Astrocyte of the hippocampus (primary cell): ENCODE measurements around the gene ZFPM1.
A peak's percentile ranks its signal among the peaks of the same experiment; 100 is the strongest.

Source experiments
- DNase-seq: peaks from one replicate; pipeline ENCODE4 v3.0.0; 2011; ENCODE audit warnings: low read depth, low spot score

Gene ZFPM1

DNA sequence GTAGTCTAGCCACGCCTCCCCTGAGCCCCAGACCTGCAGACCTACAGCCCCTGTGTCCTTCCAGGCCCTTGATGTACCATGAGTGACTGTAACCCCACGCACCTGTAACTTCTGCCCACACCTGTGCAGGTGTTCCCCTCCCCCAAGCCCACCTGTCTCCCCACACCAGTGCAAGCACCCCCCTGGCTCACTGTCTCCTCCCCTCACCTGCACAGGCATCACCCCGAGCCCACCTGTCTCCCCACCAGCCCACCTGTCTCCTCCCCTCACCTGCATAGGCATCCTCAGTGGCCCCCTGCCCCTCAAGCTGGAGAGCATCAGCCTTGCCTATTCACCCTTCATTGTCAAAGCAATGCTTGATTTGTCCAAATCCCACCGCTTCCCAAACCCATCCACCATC is 84.8 kb downstream of the ZFPM1 start:
- no peak for DNase-seq

DNA sequence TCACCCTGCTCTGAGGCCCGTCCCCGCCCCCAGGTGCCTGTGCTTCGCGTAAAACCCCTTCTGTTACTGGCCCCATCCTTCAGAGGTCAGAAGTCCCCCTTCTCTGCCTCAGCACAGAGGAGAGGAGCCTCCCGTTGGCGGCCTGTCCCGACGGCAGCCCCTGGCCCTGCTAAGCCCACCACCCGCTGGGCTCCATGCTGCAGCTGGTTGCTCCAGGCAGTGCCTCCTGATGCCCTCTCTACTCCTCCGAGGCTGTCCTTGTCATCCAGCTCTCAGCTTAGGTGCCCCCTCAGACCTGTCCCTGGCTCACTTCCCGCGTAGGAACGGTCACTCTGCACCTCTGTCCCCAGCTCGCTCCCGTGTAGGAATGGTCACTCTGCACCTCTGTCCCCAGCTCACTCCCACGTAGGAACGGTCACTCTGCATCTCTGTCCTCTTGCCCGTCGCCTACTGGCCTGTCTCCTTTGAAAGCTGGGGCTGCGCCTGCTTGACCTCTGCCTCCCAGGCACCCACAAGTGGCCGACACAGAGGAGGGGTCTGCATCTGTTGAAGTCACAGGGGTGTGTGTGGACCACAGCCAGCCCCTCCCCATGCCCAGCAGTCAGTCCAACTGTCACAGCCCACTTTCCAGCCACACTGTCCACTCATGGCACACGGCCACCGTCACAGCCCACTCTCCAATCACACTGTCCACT is 85.4 kb downstream of the ZFPM1 start:
- DNase-seq: no peak

DNA sequence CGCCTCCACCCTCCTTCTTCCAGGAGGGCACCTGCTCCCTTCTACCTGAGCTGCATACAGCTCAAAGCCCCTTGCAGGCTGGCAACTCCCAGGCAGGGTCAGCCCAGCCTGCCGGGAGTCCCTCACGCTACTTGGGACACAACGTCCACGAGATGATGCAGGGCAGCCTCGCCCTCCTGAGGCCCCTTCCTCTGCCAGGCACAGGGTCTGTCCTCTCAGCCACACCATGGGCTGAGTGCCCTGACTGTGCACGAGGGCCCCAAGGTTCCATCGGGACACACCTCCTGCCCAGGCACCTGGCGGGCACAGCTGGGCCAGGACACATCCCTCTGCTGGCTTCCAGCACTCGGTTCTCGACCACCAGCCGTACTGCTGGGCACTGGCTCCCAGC is 86.2 kb downstream of the ZFPM1 start:
- DNase-seq: no peak

DNA sequence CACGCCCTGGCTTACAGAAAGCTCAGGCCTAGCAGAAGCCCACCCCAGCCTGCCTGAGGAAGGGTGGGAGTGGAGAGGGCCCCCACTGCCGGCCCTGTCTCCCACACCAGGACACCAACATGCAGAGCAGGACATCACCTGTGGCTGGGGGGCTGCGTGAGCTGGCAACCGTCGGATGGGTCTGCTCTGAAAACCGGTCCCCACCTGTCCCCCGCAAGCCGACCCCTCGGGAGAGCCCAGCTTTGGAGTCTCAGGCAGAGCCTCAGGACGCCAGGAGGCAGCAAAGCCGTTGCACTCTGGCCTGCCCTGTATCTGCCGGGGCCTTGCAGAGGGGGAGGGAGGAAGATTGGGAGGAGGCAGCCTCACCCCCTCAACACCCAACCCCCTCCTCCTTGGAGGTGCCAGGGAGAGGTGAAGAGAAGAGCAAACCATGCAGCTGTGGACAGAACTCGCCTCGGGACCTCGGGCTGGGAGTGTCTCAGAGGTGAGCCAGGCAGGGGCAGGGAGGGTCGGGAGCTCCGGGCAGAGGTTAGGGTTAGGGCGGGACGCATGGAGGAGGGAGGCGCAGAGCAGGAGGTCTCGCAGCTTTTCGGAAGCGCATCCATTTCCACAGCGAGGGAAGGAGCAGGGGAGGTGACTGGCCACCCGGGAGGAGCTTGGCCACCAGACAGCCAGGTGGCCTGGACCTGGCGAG is 86.7 kb downstream of the ZFPM1 start:
- DNase-seq: no peak

DNA sequence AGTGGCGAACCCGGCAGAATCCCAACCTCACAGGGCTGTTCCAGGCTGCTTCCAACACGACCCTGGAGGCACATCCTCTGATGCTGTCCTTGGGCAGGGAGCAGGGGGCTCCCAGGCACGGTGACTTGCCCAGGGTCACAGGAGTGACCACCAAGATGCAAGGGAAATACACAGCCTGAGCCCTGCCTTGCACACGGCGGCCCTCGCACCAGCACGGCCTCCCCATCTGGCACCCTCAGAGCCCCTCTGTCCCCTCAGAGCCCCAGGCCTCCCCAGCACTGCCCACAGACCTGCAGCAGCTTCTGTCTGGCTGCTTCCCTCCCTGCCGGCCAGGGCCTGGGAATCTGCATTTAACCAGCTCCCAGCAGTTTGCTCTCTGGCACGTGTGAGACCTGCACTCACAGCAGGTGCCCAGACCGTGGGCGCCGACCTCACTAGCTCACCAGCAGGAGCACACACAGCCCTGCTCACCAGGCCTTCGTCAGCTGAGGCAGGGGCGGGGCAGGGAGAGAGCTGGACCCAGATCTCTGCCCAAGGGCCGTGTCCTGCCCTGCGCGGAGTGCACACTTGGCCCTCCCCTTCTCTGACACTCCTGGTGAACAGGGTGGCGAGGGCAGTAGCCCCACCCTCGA is 87.4 kb downstream of the ZFPM1 start:
- no peak for DNase-seq

DNA sequence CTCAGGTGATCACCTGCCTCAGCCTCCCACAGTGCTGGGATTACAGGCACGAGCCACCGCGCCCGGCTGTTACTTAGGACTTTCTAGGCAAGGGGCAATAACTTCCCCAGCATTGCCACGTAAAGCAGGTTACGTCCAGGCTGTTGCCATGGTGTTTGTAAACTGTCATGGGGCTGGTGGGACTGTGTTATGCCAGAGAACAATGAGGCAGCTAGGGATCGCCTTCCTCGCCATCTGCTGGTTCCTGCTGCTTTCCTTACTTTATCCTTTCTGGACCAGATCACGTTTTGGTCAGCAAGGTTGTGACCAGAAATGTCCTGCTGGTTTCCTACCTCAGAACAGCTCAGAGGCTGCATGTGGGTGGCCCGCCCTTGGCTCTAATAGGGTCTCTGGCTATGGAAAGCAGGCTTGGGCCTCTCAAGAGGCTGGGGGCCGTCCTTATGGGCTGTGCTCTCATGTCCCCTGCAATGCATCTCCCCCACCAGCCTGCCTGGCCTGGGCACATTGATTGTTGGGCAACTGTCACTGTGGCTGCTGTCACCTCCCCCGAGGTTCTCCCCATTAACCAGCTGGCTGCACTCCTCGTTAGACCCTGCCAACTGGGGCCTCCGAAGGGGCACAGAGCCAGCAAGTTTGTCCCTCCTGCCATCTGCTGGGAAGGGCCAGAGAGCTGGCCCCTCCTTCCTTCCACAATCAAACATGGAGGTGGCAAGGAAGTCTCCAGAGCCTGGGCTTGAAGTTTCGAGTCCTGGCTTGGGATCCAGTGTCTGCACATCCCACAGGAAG is 88.9 kb downstream of the ZFPM1 start:
- no peak for DNase-seq

DNA sequence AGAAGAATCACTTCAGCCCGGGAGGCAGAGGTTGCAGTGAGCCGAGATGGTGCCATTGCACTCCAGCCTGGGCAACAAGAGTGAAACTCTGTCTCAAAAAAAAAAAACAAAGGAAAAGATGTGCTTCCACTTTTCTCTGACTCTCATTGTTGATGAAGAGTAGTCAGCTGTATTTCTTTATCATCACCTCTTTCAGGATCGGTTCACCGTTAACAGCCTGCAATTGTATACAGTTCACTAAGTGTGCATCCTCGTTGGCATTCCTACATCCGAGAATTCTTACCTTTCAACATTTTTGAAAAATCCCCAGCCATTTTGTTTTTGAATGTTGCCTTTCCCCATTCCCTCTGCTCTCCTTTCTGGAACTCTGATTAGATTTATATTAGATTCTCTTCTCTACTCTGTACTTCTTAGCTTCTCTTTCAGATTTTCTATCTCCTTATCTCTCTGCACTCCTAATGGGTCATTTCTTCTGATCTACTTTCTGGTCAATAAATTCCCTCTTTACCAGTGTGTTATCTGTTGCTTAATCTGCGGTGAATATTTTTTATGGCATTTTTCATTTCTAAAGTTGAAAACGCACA is 90.2 kb downstream of the ZFPM1 start:
- DNase-seq: no peak

DNA sequence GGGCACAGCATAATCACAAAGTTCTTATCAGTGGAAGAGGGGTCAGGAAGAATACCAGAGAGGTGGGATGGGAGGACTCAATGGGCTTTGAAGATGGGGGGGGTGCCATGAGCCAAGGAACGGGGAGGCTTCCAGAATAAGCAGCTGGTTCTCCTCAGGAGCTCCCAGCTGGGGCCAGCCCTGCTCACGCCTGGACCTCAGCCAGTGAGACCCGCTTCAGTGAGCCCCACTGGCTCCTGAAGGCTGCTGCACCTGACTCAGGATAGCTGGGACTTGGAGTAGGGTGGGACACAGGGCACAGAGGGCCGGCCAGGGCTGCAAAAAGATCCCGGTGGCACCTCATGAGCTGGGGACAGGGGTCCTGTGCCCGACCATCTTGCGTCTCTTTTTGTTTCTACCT is 92.7 kb downstream of the ZFPM1 start:
- DNase-seq: no peak

DNA sequence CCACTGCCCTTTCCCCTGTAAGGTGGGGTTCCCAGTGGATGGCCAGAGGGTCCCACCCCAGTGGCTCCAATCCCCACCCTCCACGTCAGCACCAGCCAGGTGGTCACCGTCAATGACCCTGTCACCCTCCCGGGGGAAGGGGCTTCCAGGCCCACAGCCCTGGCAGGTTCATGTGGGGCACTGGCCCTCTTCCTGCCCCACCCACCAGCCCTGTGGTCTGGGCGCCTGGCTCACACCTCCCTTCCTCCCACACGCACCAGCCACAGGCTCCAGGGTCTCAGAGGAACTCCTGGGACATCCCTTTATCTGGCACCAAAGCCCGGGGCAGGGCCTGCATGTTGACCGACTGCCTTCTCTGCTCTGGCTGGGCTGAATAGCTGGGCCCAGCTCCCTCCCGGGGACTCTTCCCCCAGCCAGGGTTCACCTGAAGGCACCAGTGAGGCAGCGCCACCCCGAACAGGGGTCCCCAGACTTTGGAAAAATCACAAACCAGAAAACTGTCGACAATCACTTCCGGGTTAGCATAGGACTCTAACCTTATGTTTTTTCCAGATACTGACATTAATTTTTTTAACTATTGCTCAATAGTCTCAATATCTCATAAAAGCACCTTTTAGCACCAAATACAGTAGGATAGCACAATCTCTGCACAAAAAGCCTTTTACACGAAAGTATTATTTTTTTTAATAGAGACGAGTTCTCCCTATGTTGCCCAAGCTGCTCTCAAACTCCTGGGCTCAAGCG is 95.2 kb downstream of the ZFPM1 start:
- DNase-seq: no peak

DNA sequence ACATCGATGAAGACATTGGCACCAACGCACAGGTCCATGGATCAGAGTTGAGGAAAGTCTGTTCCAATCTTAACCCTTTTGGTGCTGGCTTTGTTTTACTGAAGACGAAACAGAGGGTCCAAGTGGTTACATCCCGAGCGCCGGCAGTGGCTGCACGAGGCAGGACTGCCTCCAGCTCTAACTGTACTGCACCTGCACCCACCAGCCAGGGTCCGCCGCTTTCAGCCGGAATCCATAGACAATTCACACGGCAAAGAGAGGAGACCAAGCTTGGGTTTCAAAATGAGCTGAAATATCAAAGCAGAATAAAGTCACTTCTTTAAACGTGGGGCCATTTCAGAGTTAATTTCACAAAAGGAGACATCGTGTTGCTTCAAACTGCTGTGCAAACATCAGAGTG is 95.9 kb downstream of the ZFPM1 start:
- DNase-seq: no peak

DNA sequence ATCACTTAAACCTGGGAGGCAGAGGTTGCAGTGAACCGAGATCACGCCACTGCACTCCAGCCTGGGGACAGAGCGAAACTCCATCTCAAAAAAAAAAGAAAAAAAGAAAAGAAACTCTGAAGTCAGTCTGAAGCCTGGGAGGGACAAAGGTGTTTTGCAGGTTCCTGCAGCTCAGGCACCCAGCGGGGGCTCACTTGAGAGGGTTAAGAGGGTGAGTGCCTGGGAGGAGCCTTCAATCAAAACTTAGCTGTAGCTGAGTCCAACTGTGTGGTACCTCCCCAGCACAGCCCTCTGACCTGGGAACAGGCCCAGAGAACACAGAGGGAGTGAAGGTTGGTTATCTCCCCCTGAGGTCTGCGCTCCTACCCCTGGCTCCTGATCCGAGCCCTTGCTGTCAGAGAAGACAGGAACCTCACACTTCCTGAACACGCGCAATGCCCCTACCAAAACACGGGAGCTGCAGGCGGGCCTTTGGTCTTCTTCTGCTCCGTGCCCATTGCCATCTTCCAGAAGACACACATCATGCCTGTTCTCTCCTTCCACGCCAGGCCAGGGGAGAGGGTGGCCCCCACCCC is 96.7 kb downstream of the ZFPM1 start:
- no peak for DNase-seq

DNA sequence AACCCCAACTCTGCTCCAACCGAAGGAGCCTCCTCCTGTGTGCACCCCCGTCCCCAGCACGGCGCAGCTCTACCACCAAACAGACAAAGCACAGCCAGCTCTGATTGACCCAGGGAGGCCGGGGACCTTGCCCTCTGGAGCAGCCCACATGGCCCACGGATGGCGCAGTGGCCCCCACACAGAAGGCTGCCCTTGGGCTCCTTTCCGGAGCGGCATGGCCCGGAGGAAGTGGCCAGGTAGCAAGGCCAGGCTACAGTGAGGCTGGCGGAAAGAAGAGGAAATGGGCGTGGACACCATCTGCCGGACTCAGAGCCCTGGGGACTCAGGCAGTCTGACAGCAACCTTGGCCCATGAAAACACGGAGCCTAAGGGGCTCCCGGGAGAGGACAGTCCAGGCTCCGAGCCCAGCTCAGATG is 97.2 kb downstream of the ZFPM1 start:
- DNase-seq: no peak

DNA sequence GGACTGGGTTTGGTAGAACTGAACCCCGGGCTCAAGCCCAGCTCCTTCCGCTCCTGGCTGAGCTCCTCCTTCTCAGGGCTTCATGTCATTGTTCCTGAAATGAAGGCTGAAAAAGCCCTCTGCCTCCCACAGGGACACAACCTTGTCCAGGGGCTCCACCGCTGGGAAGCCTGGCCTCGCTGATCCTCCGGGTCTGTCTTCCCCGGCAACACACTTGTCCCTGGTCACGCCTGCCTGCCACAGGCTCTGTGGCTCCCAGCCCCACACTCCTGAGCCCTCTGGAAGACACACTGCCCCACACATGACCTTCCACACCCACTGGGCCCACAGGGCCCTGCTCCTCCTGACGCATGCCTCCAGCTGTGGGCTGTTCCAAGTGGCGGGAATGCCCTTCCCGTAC is 99.1 kb downstream of the ZFPM1 start:
- no peak for DNase-seq

DNA sequence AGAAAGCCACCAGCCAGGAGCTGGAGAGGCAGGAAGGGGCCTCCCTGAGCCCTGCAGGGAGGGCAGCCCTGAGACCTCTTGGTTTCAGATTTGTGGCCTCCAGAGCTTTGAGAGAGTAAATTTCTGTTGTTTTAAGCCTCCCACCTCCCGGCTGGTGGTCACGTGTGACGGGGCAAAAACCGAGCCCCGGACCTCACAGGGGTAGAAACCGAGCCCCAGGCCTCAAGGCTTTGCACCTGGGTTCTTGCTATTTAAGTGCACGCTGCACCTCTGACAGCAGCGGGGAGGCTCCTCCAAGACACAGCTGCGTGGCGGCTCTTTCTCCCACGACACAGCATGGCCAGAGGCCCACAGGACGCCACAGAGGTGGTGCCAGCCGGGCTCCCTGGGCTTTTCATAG is 99.7 kb downstream of the ZFPM1 start:
- no peak for DNase-seq

DNA sequence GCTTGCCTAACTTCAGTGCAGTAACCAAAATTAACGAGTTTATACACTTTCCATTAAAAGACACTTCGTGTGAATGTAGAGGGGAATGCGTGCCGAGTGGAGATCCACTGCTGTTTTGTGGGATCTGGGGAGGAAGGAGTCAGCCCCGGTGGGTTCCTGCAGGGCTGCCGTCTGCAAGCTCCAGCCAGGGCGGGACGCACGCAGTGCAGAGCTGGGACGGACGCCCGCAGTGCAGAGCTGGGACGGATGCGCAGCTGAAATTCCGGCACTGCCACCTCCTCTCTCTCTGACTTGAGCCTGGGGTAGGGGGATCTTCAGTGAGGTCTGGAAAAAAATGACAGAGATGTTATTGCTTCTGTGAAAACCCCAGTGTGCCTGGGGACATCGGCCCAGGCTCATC is 100.7 kb downstream of the ZFPM1 start:
- DNase-seq: no peak

DNA sequence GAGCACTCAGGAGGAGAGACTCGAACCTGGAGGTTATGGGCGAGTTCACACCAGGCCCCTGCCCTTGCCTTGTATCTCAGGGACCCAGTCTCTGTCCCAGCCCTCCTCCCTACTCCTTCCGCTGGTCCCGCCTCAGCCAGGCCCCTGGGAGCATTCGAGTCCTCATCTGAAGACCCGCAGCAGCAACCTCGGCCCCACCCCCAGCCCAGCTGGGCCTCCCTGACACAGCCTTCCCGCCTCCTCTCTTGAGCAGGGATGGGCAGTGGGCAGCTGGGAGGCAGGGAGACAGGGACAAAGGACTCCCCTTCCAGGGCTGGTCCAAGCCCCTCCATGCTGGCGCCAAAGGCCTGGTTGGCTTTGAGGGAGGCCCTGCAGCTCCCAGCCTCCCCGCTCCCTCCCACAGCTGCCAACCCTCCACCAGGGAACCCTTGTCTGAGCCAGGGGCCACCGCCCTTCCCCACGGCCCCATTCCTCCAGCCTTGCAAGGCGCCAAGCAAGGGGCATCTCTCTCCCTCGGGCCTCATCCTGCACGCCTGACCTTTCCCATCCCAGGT is 101.7 kb downstream of the ZFPM1 start:
- DNase-seq: no peak

DNA sequence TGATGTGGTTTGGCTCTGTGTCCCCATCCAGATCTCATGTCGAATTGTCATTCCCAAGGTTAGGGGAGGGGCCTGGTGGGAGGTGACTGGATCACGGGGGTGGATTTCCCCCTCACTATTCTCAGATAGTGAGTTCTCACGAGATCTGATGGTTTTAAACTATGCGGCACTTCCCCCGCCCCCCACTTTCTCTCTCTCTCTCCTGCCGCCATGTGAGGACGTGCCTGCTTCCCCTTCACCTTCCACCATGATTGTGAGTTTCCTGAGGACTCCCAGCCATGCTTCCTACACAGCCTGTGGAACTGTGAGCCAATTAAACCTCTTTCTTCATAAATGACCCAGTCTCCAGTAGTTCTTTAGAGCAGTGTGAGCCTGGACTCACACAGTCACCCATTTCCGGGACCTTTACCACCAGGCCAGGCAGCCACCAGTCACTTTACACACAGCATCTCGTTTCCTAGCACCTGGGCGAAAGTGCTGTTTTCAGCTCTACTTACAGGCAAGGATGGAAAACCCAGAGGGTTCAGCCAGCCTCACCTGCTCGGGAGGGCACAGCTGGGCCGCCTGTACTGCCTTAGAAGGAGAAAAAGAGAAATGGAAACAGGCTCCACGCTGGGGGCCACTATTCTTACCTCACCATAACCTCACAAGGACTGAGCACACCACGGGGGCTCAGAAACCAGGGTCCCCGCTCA is 103.4 kb downstream of the ZFPM1 start:
- no peak for DNase-seq

DNA sequence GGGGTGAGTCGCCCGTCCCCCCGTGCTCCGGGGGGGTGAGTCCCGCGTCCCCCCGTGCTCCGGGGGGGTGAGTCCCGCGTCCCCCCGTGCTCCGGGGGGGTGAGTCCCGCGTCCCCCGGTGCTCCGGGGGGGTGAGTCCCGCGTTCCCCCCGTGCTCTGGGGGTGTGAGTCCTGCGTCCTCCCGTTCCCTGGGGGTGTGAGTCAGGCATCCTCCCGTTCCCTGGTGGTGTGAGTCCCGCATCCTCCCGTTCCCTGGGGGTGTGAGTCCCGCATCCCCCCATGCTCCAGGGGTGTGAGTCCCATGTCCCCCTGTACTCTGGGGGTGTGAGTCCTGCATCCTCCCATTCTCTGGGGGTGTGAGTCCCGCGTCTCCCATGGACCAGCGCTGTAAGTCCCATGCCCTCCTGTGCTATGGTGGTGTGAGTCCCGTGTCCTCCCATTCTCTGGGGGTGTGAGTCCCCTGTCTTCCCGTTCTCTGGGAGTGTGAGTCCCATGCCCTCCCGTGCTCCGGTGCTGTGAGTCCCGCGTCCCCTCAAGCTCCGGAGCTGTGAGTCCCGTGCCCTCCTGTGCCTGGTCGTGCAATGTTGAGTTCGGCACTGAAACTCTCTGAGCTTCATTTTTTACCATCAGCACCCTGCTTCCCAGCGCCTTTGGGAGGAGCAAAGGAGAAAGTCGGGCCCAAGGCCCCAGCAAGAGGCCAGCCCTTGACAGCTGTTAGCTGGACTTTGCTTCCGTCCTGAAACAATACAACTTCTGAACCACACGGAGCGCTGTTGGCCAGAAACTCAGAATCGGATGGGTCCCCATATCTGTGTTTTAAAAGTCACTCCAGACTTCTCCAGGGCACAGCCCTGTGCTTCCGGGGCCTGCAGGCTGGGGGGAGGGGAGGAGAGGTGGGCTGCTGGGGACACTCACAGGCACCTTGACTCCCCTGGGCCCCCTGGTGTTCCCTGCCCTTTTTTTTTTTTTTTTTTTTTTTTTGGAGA is 105.7 kb downstream of the ZFPM1 start:
- peak; percentile 65 for DNase-seq
